HG03175 (cell line): ENCODE measurements around the gene PCDHGB2.
"Not testable (repeated sequence)": the region's sequence is repeated elsewhere in the genome, so short reads cannot be mapped to it uniquely, and the experiment has no call there.

ENCODE experiments used
- ATAC-seq: cut with Tn5 transposase; IDR thresholded peaks from one replicate; pipeline ENCODE4 v1.9.1; 2021; ENCODE audit warnings: mild to moderate bottlenecking, moderate library complexity; ENCODE audit not compliant: unreplicated experiment

The PCDHGB2 gene

GRCh38 chr5:141383345-141383744, 23.6 kb downstream of the PCDHGB2 start:
- ATAC-seq: no peak

- ATAC-seq: no peak
Measured at GRCh38 chr5:141384471-141385267, 24.9 kb downstream of the PCDHGB2 start.

- peak; percentile 75 for ATAC-seq
Measured at GRCh38 chr5:141387557-141388311, 27.9 kb downstream of the PCDHGB2 start, which contains the start of gene PCDHGB4. Gene PCDHGB4, plus strand, starts transcription at chr5:141387698. Its CDS starts 187 bp downstream, at chr5:141387885.

GRCh38 chr5:141388661-141389060, 28.9 kb downstream of the PCDHGB2 start:
- ATAC-seq: no peak

GRCh38 chr5:141389153-141390042, 29.6 kb downstream of the PCDHGB2 start:
- ATAC-seq: no peak

GRCh38 chr5:141392429-141393198, 32.8 kb downstream of the PCDHGB2 start, which contains the start of gene PCDHGA8:
Gene PCDHGA8, plus strand, starts transcription at chr5:141392633. Its CDS starts 181 bp downstream, at chr5:141392814.
- ATAC-seq: no peak

- ATAC-seq: no peak
Measured at GRCh38 chr5:141393267-141393666, 33.5 kb downstream of the PCDHGB2 start.

GRCh38 chr5:141394401-141395187, 34.8 kb downstream of the PCDHGB2 start:
- not testable (repeated sequence) for ATAC-seq

- ATAC-seq: peak; percentile 61
Measured at GRCh38 chr5:141397756-141398551, 38.2 kb downstream of the PCDHGB2 start, which contains the start of gene PCDHGB5. Gene PCDHGB5, plus strand, starts transcription at chr5:141397947. Its CDS starts 181 bp downstream, at chr5:141398128.

- no peak for ATAC-seq
Measured at GRCh38 chr5:141398608-141399007, 38.8 kb downstream of the PCDHGB2 start.

- ATAC-seq: no peak
Measured at GRCh38 chr5:141399555-141400258, 39.9 kb downstream of the PCDHGB2 start.

GRCh38 chr5:141402553-141403243, 42.9 kb downstream of the PCDHGB2 start, which contains the start of gene PCDHGA9:
Gene PCDHGA9, plus strand, starts transcription at chr5:141402778. Its CDS starts 175 bp downstream, at chr5:141402953.
- peak; percentile 47 for ATAC-seq

- ATAC-seq: no peak
Measured at GRCh38 chr5:141403387-141403786, 43.6 kb downstream of the PCDHGB2 start.

GRCh38 chr5:141407790-141408505, 48.2 kb downstream of the PCDHGB2 start, which contains the start of gene PCDHGB6:
Gene PCDHGB6, plus strand, starts transcription at chr5:141408021. Its CDS starts 182 bp downstream, at chr5:141408203.
- ATAC-seq: not testable (repeated sequence)

GRCh38 chr5:141409598-141410306, 50.0 kb downstream of the PCDHGB2 start:
- ATAC-seq: no peak

GRCh38 chr5:141411575-141411974, 51.8 kb downstream of the PCDHGB2 start:
- no peak for ATAC-seq
